ENCODE measurements around the gene ZNF512B. TPM values are rescaled to one million over a fixed set of nuclear protein-coding genes. Genes with fewer than 3 reads are reported as not detected.

ZNF512B gene
- total RNA-seq, 2 donors from 2014 or later: 10.2 to 13.8 TPM

GRCh38 chr20:63980317-63980805, 10.6 kb upstream of the ZNF512B start:
- no peak for TF ChIP-seq CTCF (IDR thresholded peaks at IDR 0.05)
- Histone ChIP-seq H3K27me3 (replicated peaks; ENCODE audit: insufficient read depth) (no peaks in the 10 kb centered on the region), H3K27ac (peak overlapping the region; percentile 44 to 77), H3K4me3 (peak overlapping the region; percentile 96), H3K9me3 (no peaks in the 10 kb centered on the region), H3K4me1 (ENCODE audit: control insufficient read depth in 1 of 2, low read depth in 2 of 2) (peaks cover 17 to 33% of the 10 kb centered on the region in 2 donors), H3K36me3 (peaks cover 13% of the 10 kb centered on the region)
- peak; percentile 10 for ATAC-seq (ENCODE audit: insufficient number of reproducible peaks, low FRiP score, low read depth)
- DNase-seq (ENCODE audit: low spot score): no peak

DNA sequence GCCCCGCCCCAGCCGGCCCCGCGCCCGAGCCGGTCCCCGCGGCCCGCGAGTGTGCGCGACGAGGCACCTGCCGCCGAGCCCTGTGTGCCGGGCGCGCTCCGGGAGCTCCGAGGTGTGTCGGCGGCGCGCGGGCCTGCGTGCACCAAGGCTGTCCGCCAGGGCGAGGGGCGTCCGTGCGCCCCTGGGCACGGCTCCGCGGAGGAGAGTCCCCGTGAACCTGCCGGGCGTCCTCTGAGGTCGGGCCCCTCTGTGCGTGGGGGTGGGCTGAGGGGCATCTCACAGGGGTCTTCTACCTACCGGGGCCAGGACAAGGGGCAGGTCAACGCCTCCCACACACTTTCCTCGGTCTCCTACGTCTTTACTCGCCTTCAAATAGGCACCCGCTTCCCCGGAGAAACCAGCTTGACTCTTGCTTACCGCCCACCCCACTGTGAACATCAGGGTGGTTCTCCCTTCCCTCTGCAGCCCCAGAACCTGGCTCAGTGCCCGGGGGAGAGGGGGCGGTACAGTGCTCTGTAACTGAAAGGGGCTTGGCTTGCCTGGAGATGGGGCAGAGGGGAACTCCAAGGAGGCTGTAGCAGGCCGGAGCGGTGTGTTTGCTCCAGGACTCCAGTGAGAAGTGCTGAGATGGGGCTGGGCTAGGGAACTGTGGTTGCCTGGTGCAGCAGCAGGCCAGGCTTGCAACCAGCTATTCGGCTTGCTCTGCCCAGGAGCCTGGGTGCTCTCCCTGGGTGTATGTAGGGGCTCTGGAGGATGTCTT, 10.0 kb upstream of the ZNF512B start, which contains the start of gene SAMD10:
TSS of gene SAMD10 (minus strand) at position 86 of the 760 bp plus-strand sequence. CDS start 175 bp downstream, outside the sequence.
- ATAC-seq (ENCODE audit: insufficient number of reproducible peaks, low FRiP score, low read depth): no peak

DNA sequence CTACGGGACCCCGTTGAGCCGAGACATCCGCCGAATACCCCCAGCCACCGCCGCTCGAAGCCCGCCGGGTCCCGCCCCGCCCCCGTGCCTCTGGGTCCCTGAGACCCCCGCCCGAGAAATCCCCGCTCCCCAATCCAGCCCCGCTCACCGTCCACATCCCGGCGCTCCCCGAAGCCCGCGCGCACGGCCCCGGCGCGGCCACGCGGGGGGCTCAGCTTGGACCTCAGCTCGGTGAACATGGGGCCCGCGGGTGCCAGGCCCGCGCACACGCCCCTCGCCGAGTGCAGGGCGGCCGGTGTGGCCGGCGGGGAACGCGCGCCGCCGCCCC, 9.5 kb upstream of the ZNF512B start:
- Histone ChIP-seq H3K27ac (no peak overlapping the region), H3K36me3 (peaks cover 3% of the 10 kb centered on the region), H3K27me3 (replicated peaks; ENCODE audit: insufficient read depth) (no peaks in the 10 kb centered on the region), H3K9me3 (no peaks in the 10 kb centered on the region), H3K4me1 (ENCODE audit: control insufficient read depth in 1 of 2, low read depth in 2 of 2) (peaks cover 17 to 39% of the 10 kb centered on the region in 2 donors), H3K4me3 (peak overlapping the region; percentile 96)
- DNase-seq (ENCODE audit: low spot score): no peak
- no peak for ATAC-seq (ENCODE audit: insufficient number of reproducible peaks, low FRiP score, low read depth)
- TF ChIP-seq CTCF (IDR thresholded peaks at IDR 0.05): no peak

More for the DNA sequence above, 10.0 kb upstream of the ZNF512B start, which contains the start of gene SAMD10:
- peak within 1 kb of the TSS in 1 of 2 donors; percentile 44 for H3K27ac ChIP-seq
- peaks cover 17 to 34% of the 10 kb centered on the region in 2 donors for H3K4me1 ChIP-seq (ENCODE audit: control insufficient read depth in 1 of 2, low read depth in 2 of 2)
- H3K4me3 ChIP-seq: peak within 1 kb of the TSS; percentile 96
- no peak for DNase-seq (ENCODE audit: low spot score)
- TF ChIP-seq CTCF (IDR thresholded peaks at IDR 0.05): no peak
- H3K9me3 ChIP-seq: no peaks in the 10 kb centered on the region
- H3K36me3 ChIP-seq: peaks cover 7% of the 10 kb centered on the region
- no peaks in the 10 kb centered on the region for H3K27me3 ChIP-seq (replicated peaks; ENCODE audit: insufficient read depth)

DNA sequence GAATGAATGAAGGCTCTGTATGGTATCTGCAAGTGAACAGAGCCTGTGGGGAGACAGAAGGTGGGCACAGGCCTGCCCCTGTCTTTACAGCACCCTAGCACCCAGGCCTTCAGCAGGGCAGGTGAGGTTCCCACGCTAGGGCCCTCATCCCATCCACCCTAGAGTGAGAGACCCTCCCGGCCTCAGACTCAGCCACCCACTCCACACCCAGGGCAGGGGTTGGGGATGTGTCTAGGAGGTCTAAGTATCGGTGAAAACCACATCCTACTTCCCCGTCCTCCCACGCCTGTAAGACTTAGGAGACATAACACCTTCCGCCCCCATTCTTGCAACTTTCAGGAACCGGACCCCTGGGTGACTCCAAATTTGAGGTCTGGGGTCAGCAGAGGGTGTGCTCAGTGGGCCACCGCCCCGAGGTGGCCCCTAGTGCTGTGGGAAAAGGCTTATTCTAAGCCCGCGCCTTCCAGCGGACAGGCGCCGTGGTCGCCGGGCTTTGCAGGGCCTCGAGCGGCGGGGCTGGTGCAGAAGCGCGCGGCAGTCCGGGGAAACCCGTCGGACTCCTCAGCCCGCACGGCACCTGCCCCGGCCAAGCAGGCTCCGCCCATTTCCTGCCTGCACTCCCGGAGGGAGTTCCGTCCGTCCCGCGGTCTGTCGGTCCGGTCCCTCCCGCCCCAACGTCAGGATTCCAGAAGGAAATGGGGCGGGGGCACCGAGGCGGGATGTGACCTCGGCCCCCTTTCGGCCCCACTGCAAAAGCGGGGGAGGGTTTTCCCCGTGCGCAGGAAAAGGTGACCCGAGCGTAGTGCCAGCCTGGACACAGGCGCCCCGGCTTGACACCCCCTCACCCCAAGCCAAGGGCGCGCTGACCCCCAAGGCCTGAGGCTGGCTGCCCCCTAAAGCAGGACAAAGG, 8.8 kb upstream of the ZNF512B start:
- Histone ChIP-seq H3K36me3 (no peaks in the 10 kb centered on the region), H3K27me3 (replicated peaks; ENCODE audit: insufficient read depth) (no peaks in the 10 kb centered on the region), H3K4me1 (ENCODE audit: control insufficient read depth in 1 of 2, low read depth in 2 of 2) (peaks cover 17 to 45% of the 10 kb centered on the region in 2 donors), H3K27ac (no peak overlapping the region), H3K9me3 (no peaks in the 10 kb centered on the region), H3K4me3 (peak overlapping the region; percentile 96)
- TF ChIP-seq CTCF (IDR thresholded peaks at IDR 0.05): no peak
- DNase-seq (ENCODE audit: low spot score) (no peak), ATAC-seq (ENCODE audit: insufficient number of reproducible peaks, low FRiP score, low read depth) (no peak)
